GM18868 (cell line): Measurements from ENCODE around the gene ZNRF2.
"Not testable (repeated sequence)": the region's sequence is repeated elsewhere in the genome, so short reads cannot be mapped to it uniquely, and the experiment has no call there.

Experiments used
- ATAC-seq: cut with Tn5 transposase; IDR thresholded peaks from one replicate; pipeline ENCODE4 v1.9.1; 2021; ENCODE audit warnings: mild to moderate bottlenecking, moderate library complexity; ENCODE audit not compliant: unreplicated experiment

Gene ZNRF2

GRCh38 chr7:30286749-30287148 is 2.4 kb downstream of the ZNRF2 start:
- ATAC-seq, result no peak

- not testable (repeated sequence) for ATAC-seq
These were observed 3.2 kb downstream of the ZNRF2 start for GRCh38 chr7:30287625-30288024.

- not testable (repeated sequence) for ATAC-seq
These were observed 5.2 kb downstream of the ZNRF2 start for GRCh38 chr7:30289634-30290033.

GRCh38 chr7:30290317-30290716 is 5.9 kb downstream of the ZNRF2 start:
- not testable (repeated sequence) for ATAC-seq

GRCh38 chr7:30292416-30293038 is 8.1 kb downstream of the ZNRF2 start:
- not testable (repeated sequence) for ATAC-seq

GRCh38 chr7:30296304-30296703 is 11.9 kb downstream of the ZNRF2 start:
- peak; percentile 61 for ATAC-seq

- not testable (repeated sequence) for ATAC-seq
These were observed 13.1 kb downstream of the ZNRF2 start for GRCh38 chr7:30297499-30297898.

GRCh38 chr7:30298409-30298808 is 14.0 kb downstream of the ZNRF2 start:
- ATAC-seq, result not testable (repeated sequence)

GRCh38 chr7:30301751-30302150 is 17.4 kb downstream of the ZNRF2 start:
- no peak for ATAC-seq

- no peak for ATAC-seq
These were observed 18.4 kb downstream of the ZNRF2 start for GRCh38 chr7:30302656-30303311.

GRCh38 chr7:30303312-30304039 is 19.1 kb downstream of the ZNRF2 start:
- ATAC-seq, result peak; percentile 63

GRCh38 chr7:30304177-30304884 is 19.9 kb downstream of the ZNRF2 start:
- ATAC-seq, result no peak

- ATAC-seq, result no peak
These were observed 22.6 kb downstream of the ZNRF2 start for GRCh38 chr7:30306976-30307375.

GRCh38 chr7:30308389-30308788 is 24.0 kb downstream of the ZNRF2 start:
- ATAC-seq, result peak; percentile 52

- no peak for ATAC-seq
These were observed 24.9 kb downstream of the ZNRF2 start for GRCh38 chr7:30309302-30309701.

GRCh38 chr7:30309842-30310435 is 25.5 kb downstream of the ZNRF2 start:
- no peak for ATAC-seq

GRCh38 chr7:30310674-30311362 is 26.4 kb downstream of the ZNRF2 start:
- no peak for ATAC-seq

- no peak for ATAC-seq
These were observed 27.8 kb downstream of the ZNRF2 start for GRCh38 chr7:30312178-30312577.

GRCh38 chr7:30313348-30313747 is 29.0 kb downstream of the ZNRF2 start:
- ATAC-seq, result no peak

GRCh38 chr7:30313793-30314192 is 29.4 kb downstream of the ZNRF2 start:
- no peak for ATAC-seq
